Pancreas (tissue), 10 donors: Measurements from ENCODE around the gene SNX21. TPM values are rescaled to one million over a fixed set of nuclear protein-coding genes. Genes with fewer than 3 reads are reported as not detected.

Experiments
- ATAC-seq, 4 donors: fragments of 200-7000 bp; cut with Tn5 transposase; one replicate each; pipeline versions ENCODE4 v1.8.0 to v1.9.1; 2020; ENCODE audit warnings: mild to moderate bottlenecking in 4 of 4, moderate library complexity in 4 of 4
- DNase-seq, 6 donors: peaks; one replicate each; pipeline ENCODE4 v3.0.0-alpha.2; 2020
- FAIRE-seq: peaks from 2 replicates; lab custom pipeline; 2012; peaks lifted over from hg19 to GRCh38; lab: Jason Lieb, UNC
- H3K27ac ChIP-seq, 4 donors: fragments of 200-600 bp; sonication (generic); 1 replicate in 3 of 4; 2 replicates in 1 of 4; pipeline versions ENCODE4 v1.5.0 to v1.8.0; 2020
- H3K27me3 ChIP-seq, 4 donors: fragments of 200-600 bp; one replicate each; pipeline ENCODE4 v1.8.0; 2021
- H3K36me3 ChIP-seq, 3 donors: fragments of 200-600 bp; sonication (generic) in 1 of 3; one replicate each; pipeline versions ENCODE4 v1.5.0 to v1.8.0; 2020 to 2021
- H3K4me1 ChIP-seq, 3 donors: fragments of 200-600 bp; one replicate each; pipeline ENCODE4 v1.8.0; 2021
- H3K4me3 ChIP-seq, 4 donors: fragments of 200-600 bp; sonication (generic) in 2 of 4; one replicate each; pipeline versions ENCODE4 v1.5.0 to v1.8.0; 2020 to 2021
- H3K9me3 ChIP-seq, 4 donors: fragments of 200-600 bp; one replicate each; pipeline ENCODE4 v1.8.0; 2021
- WGBS, 2 donors: extraction: QIAGEN DNeasy Blood & Tissue Kit; methylation state at CpG; one replicate each; pipeline ENCODE4 v1.1.7; 2013; 5-methylcytosine and 5-hydroxymethylcytosine counted together
- intact Hi-C, 3 donors: fragments of 100-400 bp; cut with DNase I; formaldehyde crosslinking; loops; one replicate each; pipeline versions ENCODE4 v1.11.1 to v1.14.2; 2022
- polyA plus RNA-seq, 2 donors: library from polyadenylated mRNA; stranded (reverse); fragments of 200-250 nt; gene quantifications; one replicate each; pipeline ENCODE4 v1.2.3, GENCODE V29; 2013
- total RNA-seq, 6 donors: library from RNA; stranded (reverse); fragmentation: NEBNext Ultra II Directional in 4 of 6; extraction: Animal tissue kit (Norgen Biotek cat#: 25700) in 4 of 6; gene quantifications; one replicate each; pipeline versions ENCODE4 v1.2.1 to v1.2.4, GENCODE V29; 2021 to 2023
- TF ChIP-seq, protein P1 (sequence below), 4 donors: fragments of 200-600 bp; sonication (generic) in 3 of 4; IDR thresholded peaks; one replicate each; pipeline versions ENCODE4 v1.5.0 to v1.8.0; 2021; ENCODE audit warnings: antibody characterized with exemption in 4 of 4
- donor health status: healthy with polysubstance abuse.
- donor health status: DM: no; HTN: no; CAD: no; lungs with moderate emphysema.
- donor health status: DM: no; HTN: no; CAD: no.
- donor health status: control.
- donor health status: control.
- donor health status: Bipolar disorder and iron deficiency.
- donor health status: DM: yes; HTN: yes; CAD: no.
- donor health status: DM: no; HTN: no; CAD: no.
- donor health status: DM: no; HTN: no; CAD: no.
- donor health status: DM: yes; HTN: yes; CAD: no.

Gene SNX21
- total and polyA plus RNA-seq, 8 donors: 4.6 to 22.6 (median 6.7) TPM

DNA sequence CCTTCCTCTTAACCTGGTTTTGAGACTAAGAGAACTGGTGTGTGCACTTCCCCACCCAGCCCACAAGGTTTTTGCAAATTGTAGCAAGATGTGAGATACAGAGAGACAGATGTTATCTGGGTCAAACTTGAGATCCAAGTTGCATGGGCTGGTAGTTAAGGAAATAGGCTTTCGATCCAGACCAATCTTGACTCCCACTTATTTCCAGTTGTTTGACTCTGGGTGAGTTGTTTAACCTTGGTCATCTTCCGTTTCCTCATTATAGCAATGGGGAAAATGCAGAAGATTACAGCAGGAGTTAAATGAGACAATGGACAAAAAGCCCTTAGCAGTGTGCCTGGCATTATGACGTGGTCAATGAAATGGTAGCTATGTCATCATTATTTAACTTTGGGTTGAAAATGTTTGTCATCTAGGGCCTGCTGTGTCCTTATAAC is 1.7 kb downstream of the SNX21 start:
- DNase-seq (no peak), FAIRE-seq (no peak), ATAC-seq (no peak)
- Histone ChIP-seq H3K27ac (no peak overlapping the region), H3K9me3 (no peaks in the 10 kb centered on the region), H3K27me3 (no peaks in the 10 kb centered on the region), H3K4me3 (no peak overlapping the region), H3K4me1 (no peaks in the 10 kb centered on the region), H3K36me3 (no peaks in the 10 kb centered on the region)
- TF ChIP-seq, protein P1, sequence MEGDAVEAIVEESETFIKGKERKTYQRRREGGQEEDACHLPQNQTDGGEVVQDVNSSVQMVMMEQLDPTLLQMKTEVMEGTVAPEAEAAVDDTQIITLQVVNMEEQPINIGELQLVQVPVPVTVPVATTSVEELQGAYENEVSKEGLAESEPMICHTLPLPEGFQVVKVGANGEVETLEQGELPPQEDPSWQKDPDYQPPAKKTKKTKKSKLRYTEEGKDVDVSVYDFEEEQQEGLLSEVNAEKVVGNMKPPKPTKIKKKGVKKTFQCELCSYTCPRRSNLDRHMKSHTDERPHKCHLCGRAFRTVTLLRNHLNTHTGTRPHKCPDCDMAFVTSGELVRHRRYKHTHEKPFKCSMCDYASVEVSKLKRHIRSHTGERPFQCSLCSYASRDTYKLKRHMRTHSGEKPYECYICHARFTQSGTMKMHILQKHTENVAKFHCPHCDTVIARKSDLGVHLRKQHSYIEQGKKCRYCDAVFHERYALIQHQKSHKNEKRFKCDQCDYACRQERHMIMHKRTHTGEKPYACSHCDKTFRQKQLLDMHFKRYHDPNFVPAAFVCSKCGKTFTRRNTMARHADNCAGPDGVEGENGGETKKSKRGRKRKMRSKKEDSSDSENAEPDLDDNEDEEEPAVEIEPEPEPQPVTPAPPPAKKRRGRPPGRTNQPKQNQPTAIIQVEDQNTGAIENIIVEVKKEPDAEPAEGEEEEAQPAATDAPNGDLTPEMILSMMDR (IDR thresholded peaks at IDR 0.05): no peak
- WGBS, 2 donors: 73 to 76% methylated on average over 3 of the region's 3 CpGs
- intact Hi-C loops: no loop called here

DNA sequence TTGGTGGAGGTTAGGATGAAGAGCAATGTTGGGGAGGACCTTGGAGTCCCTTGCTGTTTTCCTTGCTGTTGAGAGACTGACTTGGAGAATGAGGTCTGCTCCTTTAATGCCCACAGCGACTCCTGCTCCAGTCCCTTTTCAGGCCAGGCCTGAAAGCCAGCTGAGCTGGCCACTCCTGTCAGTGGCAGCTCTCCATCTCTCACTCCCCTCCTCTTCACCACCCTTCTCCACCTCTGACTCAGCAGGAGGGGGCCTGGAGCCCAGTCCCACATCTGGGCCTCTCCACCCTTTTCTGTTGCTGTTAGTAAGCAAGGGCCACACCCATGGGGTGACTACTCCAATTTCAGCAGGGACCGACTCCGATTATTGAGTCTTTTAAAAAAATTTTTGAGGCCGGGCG is 2.2 kb downstream of the SNX21 start:
- Histone ChIP-seq H3K9me3 (no peaks in the 10 kb centered on the region), H3K36me3 (peaks cover 0 to 4% (median 0%) of the 10 kb centered on the region in 3 donors), H3K27me3 (no peaks in the 10 kb centered on the region), H3K4me3 (no peak overlapping the region), H3K4me1 (no peaks in the 10 kb centered on the region), H3K27ac (no peak overlapping the region)
- 92 to 96% methylated on average over 5 of the region's 5 CpGs for WGBS, 2 donors
- no peak for DNase-seq
- no peak for ATAC-seq
- intact Hi-C loops: no loop called here
- TF ChIP-seq, protein P1 (IDR thresholded peaks at IDR 0.05): no peak
- FAIRE-seq: no peak

DNA sequence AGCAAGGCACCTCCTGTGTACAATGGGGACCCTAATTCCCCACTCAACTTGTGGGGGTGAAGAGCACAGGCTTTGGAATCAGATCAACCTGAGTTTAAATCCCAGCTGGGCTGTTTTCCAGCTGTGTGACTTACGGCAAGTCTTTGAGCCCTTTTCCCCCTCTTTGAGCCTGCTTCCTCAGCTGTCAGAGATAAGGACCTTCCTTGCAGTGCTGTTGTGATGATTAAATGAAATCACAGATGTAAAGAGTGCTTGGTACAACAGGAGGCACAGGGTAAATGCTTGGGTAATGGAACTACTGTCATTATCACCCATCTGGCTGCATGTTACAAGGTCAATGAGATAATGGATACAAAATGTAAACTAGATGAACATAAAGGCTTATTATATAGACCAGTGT is 3.2 kb downstream of the SNX21 start:
- Histone ChIP-seq H3K27ac (no peak overlapping the region), H3K4me1 (no peaks in the 10 kb centered on the region), H3K36me3 (peaks cover 0 to 12% (median 0%) of the 10 kb centered on the region in 3 donors), H3K4me3 (no peak overlapping the region), H3K27me3 (no peaks in the 10 kb centered on the region), H3K9me3 (no peaks in the 10 kb centered on the region)
- FAIRE-seq (no peak), ATAC-seq (no peak), DNase-seq (no peak)
- intact Hi-C loops: no loop called here
- WGBS, 2 donors: 43% methylated on average over 1 of the region's 1 CpG
- TF ChIP-seq, protein P1 (IDR thresholded peaks at IDR 0.05): no peak

DNA sequence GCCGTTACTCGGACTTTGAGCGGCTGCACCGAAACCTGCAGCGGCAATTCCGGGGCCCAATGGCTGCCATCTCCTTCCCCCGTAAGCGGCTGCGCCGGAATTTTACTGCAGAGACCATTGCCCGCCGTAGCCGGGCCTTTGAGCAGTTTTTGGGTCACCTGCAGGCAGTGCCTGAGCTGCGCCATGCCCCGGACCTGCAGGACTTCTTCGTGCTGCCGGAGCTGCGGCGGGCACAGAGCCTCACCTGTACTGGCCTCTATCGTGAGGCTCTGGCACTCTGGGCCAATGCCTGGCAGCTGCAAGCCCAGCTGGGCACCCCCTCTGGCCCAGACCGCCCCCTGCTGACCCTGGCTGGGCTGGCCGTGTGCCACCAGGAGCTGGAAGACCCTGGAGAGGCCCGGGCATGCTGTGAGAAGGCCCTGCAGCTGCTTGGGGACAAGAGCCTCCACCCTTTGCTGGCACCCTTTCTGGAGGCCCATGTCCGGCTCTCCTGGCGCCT is 7.2 kb downstream of the SNX21 start:
- Histone ChIP-seq H3K27me3 (no peaks in the 10 kb centered on the region), H3K36me3 (peaks cover 0 to 39% (median 8%) of the 10 kb centered on the region in 3 donors), H3K27ac (no peak overlapping the region), H3K4me3 (no peak overlapping the region), H3K4me1 (no peaks in the 10 kb centered on the region), H3K9me3 (no peaks in the 10 kb centered on the region)
- WGBS, 2 donors: 89 to 90% methylated on average over 23 to 25 of the region's 25 CpGs
- no peak for FAIRE-seq
- DNase-seq: peak in 1 of 6 donors; percentile 68
- intact Hi-C loops: no loop called here
- ATAC-seq: no peak
- TF ChIP-seq, protein P1 (IDR thresholded peaks at IDR 0.05): no peak

DNA sequence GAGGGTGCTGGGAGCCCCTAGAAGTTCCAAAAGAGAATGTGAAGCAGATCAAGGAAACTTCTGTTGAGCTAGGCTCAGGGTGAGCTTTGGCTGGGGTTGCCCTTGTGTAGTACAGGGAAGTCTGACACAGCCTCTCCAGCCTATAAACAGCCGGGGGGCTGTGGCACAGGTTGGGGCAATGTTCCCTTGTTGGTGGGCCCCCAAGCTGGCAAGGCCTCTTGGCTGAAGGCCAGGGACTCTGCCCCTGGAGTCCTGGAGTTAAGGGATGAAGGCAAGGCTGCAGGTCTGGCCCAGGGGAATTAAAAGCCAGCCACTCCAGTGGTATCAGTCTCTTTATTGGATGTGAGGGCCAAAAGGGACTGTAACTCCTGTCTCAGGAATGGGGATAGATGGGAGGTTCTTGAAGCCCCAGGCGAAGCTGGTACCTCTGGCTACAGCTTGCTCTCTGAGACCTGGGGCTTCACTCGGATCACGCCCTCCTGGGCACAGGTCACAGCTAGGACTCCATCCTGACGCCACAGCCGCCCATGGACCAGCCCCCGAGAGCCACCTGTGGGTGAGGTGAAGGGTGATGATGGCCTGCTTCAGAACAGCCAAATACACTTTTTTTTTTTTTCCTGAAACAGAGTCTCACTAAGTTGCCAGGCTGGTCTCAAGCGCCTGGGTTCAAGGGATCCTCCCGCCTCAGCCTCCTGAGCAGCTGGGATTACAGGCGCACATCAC is 8.0 kb downstream of the SNX21 start:
- Histone ChIP-seq H3K36me3 (peaks cover 0 to 42% (median 8%) of the 10 kb centered on the region in 3 donors), H3K9me3 (no peaks in the 10 kb centered on the region), H3K4me3 (no peak overlapping the region), H3K4me1 (no peaks in the 10 kb centered on the region), H3K27ac (no peak overlapping the region), H3K27me3 (no peaks in the 10 kb centered on the region)
- intact Hi-C loops: no loop called here
- no peak for FAIRE-seq
- TF ChIP-seq, protein P1 (IDR thresholded peaks at IDR 0.05): no peak
- DNase-seq: no peak
- peak in 1 of 4 donors; percentile 6 for ATAC-seq
- 95 to 97% methylated on average over 10 of the region's 10 CpGs for WGBS, 2 donors
